K562 (cell line): ENCODE measurements around the gene URM1. TPM values are rescaled to one million over a fixed set of nuclear protein-coding genes. Genes with fewer than 3 reads are reported as not detected.

Source experiments
- CREB1 ChIP-seq, 2 experiments: sonication (generic) in 1 of 2; formaldehyde crosslinking in 1 of 2; IDR thresholded peaks; 2 replicates each; pipeline versions ENCODE4 v1.6.1 to v1.8.0; 2012 to 2022; ENCODE audit warnings: inconsistent platforms in 1 of 2, mild to moderate bottlenecking in 1 of 2, missing genetic modification reagents in 1 of 2, moderate library complexity in 1 of 2
- EP300 ChIP-seq: IDR thresholded peaks from 2 replicates; pipeline ENCODE4 v1.6.1; 2012; ENCODE audit warnings: low read length, improper control_type of control experiment
- ETV6 ChIP-seq, 3 experiments: fragments of 150-350 bp in 1 of 3; sonication (generic) in 1 of 3; formaldehyde crosslinking in 1 of 3; IDR thresholded peaks; 2 replicates each; pipeline versions ENCODE4 v1.6.1 to v1.8.0; 2014 to 2022; ENCODE audit warnings: borderline replicate concordance in 2 of 3, low read depth in 2 of 3, antibody characterized with exemption in 1 of 3, low read length in 1 of 3, mild to moderate bottlenecking in 1 of 3, missing genetic modification reagents in 1 of 3
- FIP1L1 ChIP-seq: fragments of 200-400 bp; formaldehyde crosslinking; IDR thresholded peaks from 2 replicates; pipeline ENCODE4 v1.6.1; 2018; ENCODE audit warnings: mild to moderate bottlenecking, low read depth, low read length; ENCODE audit not compliant: poor library complexity, severe bottlenecking
- FOXA1 ChIP-seq: fragments of 450-650 bp; IDR thresholded peaks from 2 replicates; pipeline ENCODE4 v1.6.1; 2016; ENCODE audit warnings: mild to moderate bottlenecking, borderline replicate concordance
- KLF1 ChIP-seq: fragments of 450-650 bp; IDR thresholded peaks from 2 replicates; pipeline ENCODE4 v1.6.1; 2016; ENCODE audit warnings: missing genetic modification characterization, missing compliant biosample characterization
- KLF13 ChIP-seq: fragments of 450-650 bp; IDR thresholded peaks from 2 replicates; pipeline ENCODE4 v1.6.1; 2016; ENCODE audit warnings: missing genetic modification characterization, low read depth, mild to moderate bottlenecking, missing compliant biosample characterization, moderate library complexity, borderline replicate concordance
- PCBP1 ChIP-seq: fragments of 200-400 bp; formaldehyde crosslinking; IDR thresholded peaks from 2 replicates; pipeline ENCODE4 v1.6.1; 2018; ENCODE audit warnings: mild to moderate bottlenecking, low read depth, low read length; ENCODE audit not compliant: poor library complexity, severe bottlenecking
- PHF8 ChIP-seq: fragments of 200-600 bp; sonication (generic); IDR thresholded peaks from 2 replicates; pipeline ENCODE4 v1.6.1; 2012; ENCODE audit warnings: mixed run types, mild to moderate bottlenecking, inconsistent platforms, low read length, moderate library complexity, borderline replicate concordance
- RBBP5 ChIP-seq: fragments of 200-600 bp; sonication (generic); IDR thresholded peaks from 2 replicates; pipeline ENCODE4 v1.6.1; 2012; ENCODE audit warnings: borderline replicate concordance, mild to moderate bottlenecking, low read length, control low read depth, inconsistent platforms; ENCODE audit not compliant: insufficient read depth, poor library complexity, severe bottlenecking
- RFX7 ChIP-seq: fragments of 250-450 bp; sonication (Bioruptor Pico); IDR thresholded peaks from 2 replicates; pipeline ENCODE4 v1.5.1; 2021; ENCODE audit warnings: mild to moderate bottlenecking
- SMARCE1 ChIP-seq: fragments of 450-650 bp; IDR thresholded peaks from 2 replicates; pipeline ENCODE4 v1.7.1; 2016; ENCODE audit warnings: mild to moderate bottlenecking
- TAF15 ChIP-seq: fragments of 200-400 bp; formaldehyde crosslinking; IDR thresholded peaks from 2 replicates; pipeline ENCODE4 v1.6.1; 2017; ENCODE audit warnings: mild to moderate bottlenecking, low read depth, low read length, moderate library complexity
- U2AF1 ChIP-seq: fragments of 200-400 bp; formaldehyde crosslinking; optimal IDR thresholded peaks from 2 replicates; pipeline ENCODE3; 2017; ENCODE audit warnings: mild to moderate bottlenecking, low read depth, low read length, moderate library complexity
- YBX1 ChIP-seq: fragments of 450-650 bp; IDR thresholded peaks from 2 replicates; pipeline ENCODE4 v1.7.1; 2016; ENCODE audit warnings: mild to moderate bottlenecking
- ZFP1 ChIP-seq: fragments of 450-650 bp; formaldehyde crosslinking; IDR thresholded peaks from 2 replicates; pipeline ENCODE4 v1.4.0; 2020; ENCODE audit warnings: mild to moderate bottlenecking, mixed read lengths
- ZNF12 ChIP-seq: sonication (generic); formaldehyde crosslinking; IDR thresholded peaks from 2 replicates; pipeline ENCODE4 v1.4.0; 2020; ENCODE audit warnings: mild to moderate bottlenecking, missing genetic modification reagents
- ZNF121 ChIP-seq: sonication (generic); formaldehyde crosslinking; conservative IDR thresholded peaks from 2 replicates; pipeline ENCODE4 v1.8.0; 2022; ENCODE audit warnings: missing genetic modification reagents
- ZNF561 ChIP-seq: fragments of 450-650 bp; formaldehyde crosslinking; conservative IDR thresholded peaks from 2 replicates; pipeline ENCODE4 v1.4.0; 2020; ENCODE audit warnings: mild to moderate bottlenecking, moderate library complexity
- ZNF764 ChIP-seq: fragments of 250-450 bp; sonication (Bioruptor Pico); IDR thresholded peaks from 2 replicates; pipeline ENCODE4 v1.4.0; 2020; ENCODE audit warnings: low read depth, mild to moderate bottlenecking, moderate library complexity
- ZSCAN29 ChIP-seq: fragments of 450-650 bp; IDR thresholded peaks from 2 replicates; pipeline ENCODE4 v1.6.1; 2017
- polyA plus RNA-seq, 8 experiments: library from polyadenylated mRNA; depleted of rRNA in 4 of 8; stranded (reverse) in 5 of 8; unstranded in 3 of 8; fragments of >200 nt; fragmentation: Nextera tagmentation in 2 of 8; fragmentation: Illumina TruSeq in 1 of 8; extraction: Ambion mirVana in 2 of 8; extraction: Trizol in 1 of 8; gene quantifications; 2 replicates each; pipeline versions ENCODE4 v1.2.1 to v1.2.3, GENCODE V29; 2011 to 2014; ENCODE audit warnings: inconsistent platforms in 1 of 8, missing spikeins in 1 of 8
- total RNA-seq, 7 experiments: library from RNA; depleted of rRNA in 6 of 7; stranded (reverse); fragments of >200 nt in 6 of 7; fragmentation: Illumina TruSeq in 2 of 7; extraction: Trizol in 2 of 7; gene quantifications; 2 replicates each; pipeline versions ENCODE4 v1.2.1 to v1.2.3, GENCODE V29; 2011 to 2021; ENCODE audit warnings: low replicate concordance in 1 of 7
- TF ChIP-seq, protein P1 (sequence below): fragments of 250-450 bp; sonication (Bioruptor Pico); IDR thresholded peaks from 2 replicates; pipeline ENCODE4 v1.4.0; 2020; ENCODE audit warnings: borderline replicate concordance
- TF ChIP-seq, protein P2 (sequence below): fragments of 150-350 bp; conservative IDR thresholded peaks from 2 replicates; pipeline ENCODE4 v1.6.1; 2014; ENCODE audit warnings: low read length

The URM1 gene
- total and polyA plus RNA-seq, 9 of the 15 experiments (the other 6 are each of a cell fraction or from before 2014, with no cell fraction given): 10.1 to 88.9 (median 53.3) TPM

DNA sequence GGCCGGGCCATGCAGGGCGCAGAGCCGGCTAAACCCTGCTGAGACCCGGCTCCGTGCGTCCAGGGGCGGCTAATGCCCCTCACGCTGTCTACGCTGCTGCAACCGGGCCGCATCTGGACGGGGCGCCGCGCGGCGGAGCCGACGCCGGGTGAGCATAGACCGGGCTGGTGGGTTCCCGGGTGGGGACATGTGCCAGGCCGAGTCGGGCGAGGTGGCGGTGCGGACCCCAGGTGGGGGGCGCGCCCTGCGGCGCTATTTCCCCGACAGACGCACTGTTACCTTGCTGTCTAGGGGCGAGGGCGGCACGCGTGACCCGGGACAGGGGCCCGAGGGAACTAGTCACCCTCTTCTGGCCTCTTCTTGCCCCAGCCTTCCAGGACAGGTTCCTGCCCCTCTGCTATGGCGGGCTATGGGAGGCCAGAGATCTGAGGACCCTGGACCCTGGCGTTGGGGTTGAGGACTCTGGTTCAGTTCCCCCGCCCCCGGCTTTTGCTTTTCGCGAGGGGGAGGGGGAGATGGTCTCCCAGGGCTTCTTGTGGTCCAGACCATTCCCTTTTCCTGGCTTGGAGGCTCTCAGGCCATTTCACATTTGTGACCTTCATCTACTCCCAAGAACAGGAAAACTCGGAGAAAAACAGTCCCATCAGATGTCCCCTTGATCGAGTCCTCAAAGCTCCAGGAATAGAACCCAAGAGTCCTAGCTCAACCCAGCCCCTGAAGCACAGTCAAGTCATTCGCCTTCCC, 30.3 kb upstream of the URM1 start (continued):
- TF ChIP-seq, protein P1, sequence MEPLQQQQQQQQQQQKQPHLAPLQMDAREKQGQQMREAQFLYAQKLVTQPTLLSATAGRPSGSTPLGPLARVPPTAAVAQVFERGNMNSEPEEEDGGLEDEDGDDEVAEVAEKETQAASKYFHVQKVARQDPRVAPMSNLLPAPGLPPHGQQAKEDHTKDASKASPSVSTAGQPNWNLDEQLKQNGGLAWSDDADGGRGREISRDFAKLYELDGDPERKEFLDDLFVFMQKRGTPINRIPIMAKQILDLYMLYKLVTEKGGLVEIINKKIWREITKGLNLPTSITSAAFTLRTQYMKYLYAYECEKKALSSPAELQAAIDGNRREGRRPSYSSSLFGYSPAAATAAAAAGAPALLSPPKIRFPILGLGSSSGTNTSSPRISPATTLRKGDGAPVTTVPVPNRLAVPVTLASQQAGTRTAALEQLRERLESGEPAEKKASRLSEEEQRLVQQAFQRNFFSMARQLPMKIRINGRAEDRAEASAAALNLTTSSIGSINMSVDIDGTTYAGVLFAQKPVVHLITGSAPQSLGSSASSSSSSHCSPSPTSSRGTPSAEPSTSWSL (CRISPR knock-in tag): no peak
- no peak for TF ChIP-seq U2AF1
- TF ChIP-seq PCBP1: peak; percentile 17
- TF ChIP-seq SMARCE1: peak; percentile 46; the same call in 1 of the 2 replicates
- TF ChIP-seq ZFP1 (CRISPR knock-in tag): no peak
- TF ChIP-seq ZNF561 (CRISPR knock-in tag): no peak
- TF ChIP-seq TAF15: no peak
- TF ChIP-seq YBX1: no peak
- peak; percentile 92 for TF ChIP-seq ZSCAN29
- TF ChIP-seq RBBP5: peak; percentile 83
- peak; percentile 38; the same call in 1 of the 2 replicates for TF ChIP-seq ZNF12 (CRISPR knock-in tag)
- no peak for TF ChIP-seq ETV6 (IDR thresholded peaks at IDR 0.05; ENCODE audit: borderline replicate concordance in 1 of 2, low read depth in 2 of 2, low read length in 1 of 2)
- peak; percentile 35; the same call in 1 of the 2 replicates for TF ChIP-seq ETV6 (CRISPR knock-in tag; IDR thresholded peaks at IDR 0.05; ENCODE audit: borderline replicate concordance)
- TF ChIP-seq FIP1L1: no peak
- TF ChIP-seq EP300: no peak
- TF ChIP-seq ZNF764 (CRISPR knock-in tag): no peak
- TF ChIP-seq CREB1 (IDR thresholded peaks at IDR 0.05): no peak
- no peak for TF ChIP-seq CREB1 (CRISPR knock-in tag; IDR thresholded peaks at IDR 0.05)
- TF ChIP-seq FOXA1: no peak
- TF ChIP-seq KLF13 (tag): 0 out of 2 replicates have a peak, but pooled peaks have one; percentile 30
- no peak for TF ChIP-seq ZNF121 (CRISPR knock-in tag)
- TF ChIP-seq PHF8: peak; percentile 17; the same call in 1 of the 2 replicates
- TF ChIP-seq, protein P2, sequence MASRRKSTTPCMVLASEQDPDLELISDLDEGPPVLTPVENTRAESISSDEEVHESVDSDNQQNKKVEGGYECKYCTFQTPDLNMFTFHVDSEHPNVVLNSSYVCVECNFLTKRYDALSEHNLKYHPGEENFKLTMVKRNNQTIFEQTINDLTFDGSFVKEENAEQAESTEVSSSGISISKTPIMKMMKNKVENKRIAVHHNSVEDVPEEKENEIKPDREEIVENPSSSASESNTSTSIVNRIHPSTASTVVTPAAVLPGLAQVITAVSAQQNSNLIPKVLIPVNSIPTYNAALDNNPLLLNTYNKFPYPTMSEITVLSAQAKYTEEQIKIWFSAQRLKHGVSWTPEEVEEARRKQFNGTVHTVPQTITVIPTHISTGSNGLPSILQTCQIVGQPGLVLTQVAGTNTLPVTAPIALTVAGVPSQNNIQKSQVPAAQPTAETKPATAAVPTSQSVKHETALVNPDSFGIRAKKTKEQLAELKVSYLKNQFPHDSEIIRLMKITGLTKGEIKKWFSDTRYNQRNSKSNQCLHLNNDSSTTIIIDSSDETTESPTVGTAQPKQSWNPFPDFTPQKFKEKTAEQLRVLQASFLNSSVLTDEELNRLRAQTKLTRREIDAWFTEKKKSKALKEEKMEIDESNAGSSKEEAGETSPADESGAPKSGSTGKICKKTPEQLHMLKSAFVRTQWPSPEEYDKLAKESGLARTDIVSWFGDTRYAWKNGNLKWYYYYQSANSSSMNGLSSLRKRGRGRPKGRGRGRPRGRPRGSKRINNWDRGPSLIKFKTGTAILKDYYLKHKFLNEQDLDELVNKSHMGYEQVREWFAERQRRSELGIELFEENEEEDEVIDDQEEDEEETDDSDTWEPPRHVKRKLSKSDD: no peak
- TF ChIP-seq RFX7: no peak
- TF ChIP-seq KLF1: no peak
